Gastroesophageal sphincter (tissue), 4 donors: ENCODE data around the gene DMBX1. TPM values are rescaled to one million over a fixed set of nuclear protein-coding genes. Genes with fewer than 3 reads are reported as not detected.

Source experiments
- ATAC-seq: fragments of 150-250 bp; one replicate; pipeline ENCODE4 v1.9.1; 2016; ENCODE audit warnings: mild to moderate bottlenecking, moderate library complexity
- H3K27ac ChIP-seq, 4 donors: fragments of 200-600 bp; sonication (generic) in 3 of 4; 1 replicate in 3 of 4; 2 replicates in 1 of 4; pipeline ENCODE4 v1.5.1; 2016 to 2019
- H3K27me3 ChIP-seq: fragments of 200-600 bp; sonication (generic); one replicate; pipeline ENCODE4 v1.5.1; 2019
- H3K36me3 ChIP-seq, 2 donors: fragments of 200-600 bp; sonication (generic); one replicate each; pipeline ENCODE4 v1.5.1; 2019; ENCODE audit warnings: control low read depth in 1 of 2
- H3K4me1 ChIP-seq, 3 donors: fragments of 200-600 bp; sonication (generic); 1 replicate in 2 of 3; 2 replicates in 1 of 3; pipeline ENCODE4 v1.5.1; 2016 to 2019; ENCODE audit warnings: control low read depth in 2 of 3
- H3K4me3 ChIP-seq, 2 donors: fragments of 200-600 bp; sonication (generic); one replicate each; pipeline ENCODE4 v1.5.1; 2019; ENCODE audit warnings: mild to moderate bottlenecking in 1 of 2, moderate library complexity in 1 of 2
- H3K9me3 ChIP-seq, 3 donors: fragments of 200-600 bp; sonication (generic); one replicate each; pipeline ENCODE4 v1.5.1; 2017 to 2019; ENCODE audit warnings: control low read depth in 2 of 3
- CTCF ChIP-seq, 4 experiments: fragments of 200-600 bp in 2 of 4; fragments of 450-650 bp in 2 of 4; sonication (generic) in 1 of 4; IDR thresholded peaks; one replicate each; pipeline ENCODE4 v1.5.1; 2017 to 2019; ENCODE audit warnings: antibody characterized with exemption in 4 of 4, mild to moderate bottlenecking in 2 of 4, moderate library complexity in 2 of 4
- EP300 ChIP-seq: sonication (generic); formaldehyde crosslinking; IDR thresholded peaks from one replicate; pipeline ENCODE4 v1.6.1; 2017; ENCODE audit warnings: antibody characterized with exemption, mild to moderate bottlenecking
- POLR2A ChIP-seq, 2 donors: fragments of 450-650 bp; IDR thresholded peaks; one replicate each; pipeline ENCODE4 v1.6.1; 2017; ENCODE audit warnings: antibody characterized with exemption in 2 of 2, mild to moderate bottlenecking in 2 of 2, moderate library complexity in 1 of 2
- POLR2AphosphoS5 ChIP-seq: sonication (generic); formaldehyde crosslinking; IDR thresholded peaks from one replicate; pipeline ENCODE4 v1.6.1; 2017; ENCODE audit warnings: antibody characterized with exemption
- WGBS, 2 donors: methylation state at CpG; one replicate each; pipeline ENCODE4 v1.1.5; 2018; ENCODE audit warnings: low coverage in 1 of 2; 5-methylcytosine and 5-hydroxymethylcytosine counted together
- total RNA-seq, 4 donors: library from RNA; depleted of rRNA; stranded (reverse); fragments of >200 nt; gene quantifications; one replicate each; pipeline ENCODE4 v1.1.0, GENCODE V29; 2016

Gene DMBX1
- total RNA-seq, 4 donors from 2014 or later: not detected

- H3K27me3 ChIP-seq: peaks cover 33% of the 10 kb centered on the region
- TF ChIP-seq POLR2AphosphoS5: no peak
- TF ChIP-seq CTCF (IDR thresholded peaks at IDR 0.05): no peak
- no peak for ATAC-seq
- no peaks in the 10 kb centered on the region for H3K36me3 ChIP-seq
- H3K9me3 ChIP-seq: no peaks in the 10 kb centered on the region
- H3K27ac ChIP-seq: no peak overlapping the region
- H3K4me1 ChIP-seq: peaks cover 0 to 18% (median 7%) of the 10 kb centered on the region in 3 donors
- no peak overlapping the region for H3K4me3 ChIP-seq
- 60% methylated on average over 1 of the region's 4 CpGs; no CpG with 5 or more reads in 1 of the 2 donors for WGBS, 2 donors
These were observed 19.8 kb upstream of the DMBX1 start for GRCh38 chr1:46469881-46470280.

- TF ChIP-seq EP300 (no peak), POLR2AphosphoS5 (no peak)
- no peaks in the 10 kb centered on the region for H3K36me3 ChIP-seq
- WGBS, 2 donors: 52 to 65% methylated on average over 3 to 4 of the region's 7 CpGs
- H3K9me3 ChIP-seq: no peaks in the 10 kb centered on the region
- no peak overlapping the region for H3K27ac ChIP-seq
- H3K4me1 ChIP-seq: peaks cover 0 to 5% (median 5%) of the 10 kb centered on the region in 3 donors
- ATAC-seq: no peak
- H3K4me3 ChIP-seq: no peak overlapping the region
- peaks cover 52% of the 10 kb centered on the region for H3K27me3 ChIP-seq
These were observed 17.7 kb upstream of the DMBX1 start for GRCh38 chr1:46471848-46472492.

GRCh38 chr1:46472498-46473181 lies 17.0 kb upstream of the DMBX1 start:
- H3K9me3 ChIP-seq: no peaks in the 10 kb centered on the region
- H3K4me1 ChIP-seq: no peaks in the 10 kb centered on the region
- WGBS, 2 donors: 48 to 65% methylated on average over 4 to 7 of the region's 7 CpGs
- H3K27ac ChIP-seq: no peak overlapping the region
- TF ChIP-seq EP300: no peak
- TF ChIP-seq CTCF (IDR thresholded peaks at IDR 0.05): no peak
- TF ChIP-seq POLR2A (IDR thresholded peaks at IDR 0.05): no peak
- TF ChIP-seq POLR2AphosphoS5: no peak
- no peak overlapping the region for H3K4me3 ChIP-seq
- H3K36me3 ChIP-seq: no peaks in the 10 kb centered on the region
- no peak for ATAC-seq
- H3K27me3 ChIP-seq: peaks cover 58% of the 10 kb centered on the region

GRCh38 chr1:46473991-46474390 lies 15.6 kb upstream of the DMBX1 start:
- no peaks in the 10 kb centered on the region for H3K36me3 ChIP-seq
- no peak overlapping the region for H3K4me3 ChIP-seq
- no peaks in the 10 kb centered on the region for H3K4me1 ChIP-seq
- TF ChIP-seq CTCF (IDR thresholded peaks at IDR 0.05) (no peak), POLR2AphosphoS5 (no peak), EP300 (no peak), POLR2A (IDR thresholded peaks at IDR 0.05) (no peak)
- no peak for ATAC-seq
- peaks cover 65% of the 10 kb centered on the region for H3K27me3 ChIP-seq
- H3K27ac ChIP-seq: no peak overlapping the region
- H3K9me3 ChIP-seq: no peaks in the 10 kb centered on the region
- 0% methylated on average over 1 of the region's 4 CpGs; no CpG with 5 or more reads in 1 of the 2 donors for WGBS, 2 donors

GRCh38 chr1:46474570-46474969 lies 15.1 kb upstream of the DMBX1 start:
- H3K9me3 ChIP-seq: no peaks in the 10 kb centered on the region
- TF ChIP-seq EP300 (no peak), POLR2A (IDR thresholded peaks at IDR 0.05) (no peak), POLR2AphosphoS5 (no peak), CTCF (IDR thresholded peaks at IDR 0.05) (no peak)
- H3K4me3 ChIP-seq: no peak overlapping the region
- WGBS, 2 donors: no CpG with 5 or more reads among the region's 20 CpGs
- ATAC-seq: no peak
- no peaks in the 10 kb centered on the region for H3K4me1 ChIP-seq
- H3K27me3 ChIP-seq: peaks cover 64% of the 10 kb centered on the region
- no peak overlapping the region for H3K27ac ChIP-seq
- no peaks in the 10 kb centered on the region for H3K36me3 ChIP-seq
